ENCODE data around the gene SRPX2.

DNA sequence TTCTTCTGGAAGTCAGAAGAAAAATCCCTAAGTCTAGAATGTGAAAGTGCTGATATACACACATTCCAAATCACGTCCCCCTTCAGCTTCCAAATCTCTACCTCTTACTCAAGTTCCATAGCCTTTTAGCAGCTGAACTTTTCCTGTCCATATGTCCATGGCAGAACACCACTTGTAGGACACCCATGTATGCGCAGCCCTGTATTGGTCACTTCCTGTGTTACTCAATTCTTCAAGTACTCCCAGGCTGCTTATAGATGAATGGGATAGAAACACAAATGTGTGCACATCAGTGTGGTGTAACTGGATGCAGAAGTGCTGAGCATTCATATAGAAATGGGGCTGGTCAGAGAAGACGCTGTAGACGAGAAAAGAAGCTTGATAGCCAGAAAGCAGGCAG, 18.8 kb downstream of the SRPX2 start:
- TF ChIP-seq, protein P1, sequence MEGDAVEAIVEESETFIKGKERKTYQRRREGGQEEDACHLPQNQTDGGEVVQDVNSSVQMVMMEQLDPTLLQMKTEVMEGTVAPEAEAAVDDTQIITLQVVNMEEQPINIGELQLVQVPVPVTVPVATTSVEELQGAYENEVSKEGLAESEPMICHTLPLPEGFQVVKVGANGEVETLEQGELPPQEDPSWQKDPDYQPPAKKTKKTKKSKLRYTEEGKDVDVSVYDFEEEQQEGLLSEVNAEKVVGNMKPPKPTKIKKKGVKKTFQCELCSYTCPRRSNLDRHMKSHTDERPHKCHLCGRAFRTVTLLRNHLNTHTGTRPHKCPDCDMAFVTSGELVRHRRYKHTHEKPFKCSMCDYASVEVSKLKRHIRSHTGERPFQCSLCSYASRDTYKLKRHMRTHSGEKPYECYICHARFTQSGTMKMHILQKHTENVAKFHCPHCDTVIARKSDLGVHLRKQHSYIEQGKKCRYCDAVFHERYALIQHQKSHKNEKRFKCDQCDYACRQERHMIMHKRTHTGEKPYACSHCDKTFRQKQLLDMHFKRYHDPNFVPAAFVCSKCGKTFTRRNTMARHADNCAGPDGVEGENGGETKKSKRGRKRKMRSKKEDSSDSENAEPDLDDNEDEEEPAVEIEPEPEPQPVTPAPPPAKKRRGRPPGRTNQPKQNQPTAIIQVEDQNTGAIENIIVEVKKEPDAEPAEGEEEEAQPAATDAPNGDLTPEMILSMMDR (IDR thresholded peaks at IDR 0.05) = no peak
- no peak for TF ChIP-seq POLR2A (IDR thresholded peaks at IDR 0.05)
